Bronchial epithelial cell (primary cell): Measurements from ENCODE around the gene IGSF8. TPM values are rescaled to one million over a fixed set of nuclear protein-coding genes. Genes with fewer than 3 reads are reported as not detected.

Source experiments
- DNase-seq: peaks from one replicate; pipeline ENCODE4 v3.0.0-alpha.2; 2010; ENCODE audit warnings: low read depth
- FAIRE-seq: peaks from 2 replicates; lab custom pipeline; 2011; peaks lifted over from hg19 to GRCh38; lab: Jason Lieb, UNC
- H3K27me3 ChIP-seq: 2 replicates; pipeline ENCODE4 v1.5.1; 2011; ENCODE audit warnings: low read length; ENCODE audit not compliant: control insufficient read depth, insufficient read depth
- H3K36me3 ChIP-seq: 2 replicates; pipeline ENCODE4 v1.5.1; 2011; ENCODE audit warnings: low read length; ENCODE audit not compliant: control insufficient read depth, insufficient read depth
- H3K4me3 ChIP-seq: 2 replicates; pipeline ENCODE4 v1.5.1; 2011; ENCODE audit warnings: mild to moderate bottlenecking, low read depth, low read length, control low read depth
- CTCF ChIP-seq: IDR thresholded peaks from 2 replicates; pipeline ENCODE4 v1.5.1; 2011; ENCODE audit warnings: mild to moderate bottlenecking, moderate library complexity, low read length, control low read depth, inconsistent platforms; ENCODE audit not compliant: insufficient read depth, severe bottlenecking
- total RNA-seq: library from RNA; depleted of rRNA; stranded (reverse); fragments of >200 nt; gene quantifications from 2 replicates; pipeline ENCODE4 v1.2.1, GENCODE V29; 2014

Gene IGSF8
- total RNA-seq, result 42.6 and 57.0 TPM in 2 replicates

GRCh38 chr1:160097911-160098851 is at the start of gene IGSF8:
IGSF8 (minus strand) TSS chr1:160098619; CDS start chr1:160098472, 147 bp downstream.
- Histone ChIP-seq H3K4me3 (peak within 1 kb of the TSS; percentile 60), H3K27me3 (no peaks in the 10 kb centered on the region), H3K36me3 (peaks cover 7% of the 10 kb centered on the region)
- TF ChIP-seq CTCF, result no peak
- DNase-seq (peak; percentile 61), FAIRE-seq (no peak)

- Histone ChIP-seq H3K27me3 (peaks cover 2% of the 10 kb centered on the region), H3K4me3 (no peak overlapping the region), H3K36me3 (no peaks in the 10 kb centered on the region)
- FAIRE-seq (no peak), DNase-seq (no peak)
- no peak for TF ChIP-seq CTCF
Observed at GRCh38 chr1:160148121-160148520, 49.7 kb upstream of the IGSF8 start.

- FAIRE-seq (no peak), DNase-seq (no peak)
- no peak for TF ChIP-seq CTCF
- Histone ChIP-seq H3K36me3 (no peaks in the 10 kb centered on the region), H3K4me3 (no peak overlapping the region), H3K27me3 (peaks cover 4% of the 10 kb centered on the region)
Observed at GRCh38 chr1:160146107-160146506, 47.7 kb upstream of the IGSF8 start.

GRCh38 chr1:160144921-160145320 is 46.5 kb upstream of the IGSF8 start:
- H3K27me3 ChIP-seq, result peaks cover 4% of the 10 kb centered on the region
- H3K36me3 ChIP-seq, result no peaks in the 10 kb centered on the region
- TF ChIP-seq CTCF, result no peak
- FAIRE-seq (no peak), DNase-seq (no peak)
- no peak overlapping the region for H3K4me3 ChIP-seq

- FAIRE-seq (no peak), DNase-seq (no peak)
- peaks cover 6% of the 10 kb centered on the region for H3K27me3 ChIP-seq
- H3K4me3 ChIP-seq, result no peak overlapping the region
- H3K36me3 ChIP-seq, result no peaks in the 10 kb centered on the region
- TF ChIP-seq CTCF, result no peak
Observed at GRCh38 chr1:160143695-160144094, 45.3 kb upstream of the IGSF8 start.

- Histone ChIP-seq H3K36me3 (no peaks in the 10 kb centered on the region), H3K4me3 (no peak overlapping the region), H3K27me3 (peaks cover 8% of the 10 kb centered on the region)
- no peak for TF ChIP-seq CTCF
- FAIRE-seq, result no peak
- no peak for DNase-seq
Observed at GRCh38 chr1:160139840-160140239, 41.4 kb upstream of the IGSF8 start.
